ENCODE measurements around the gene DOC2A. TPM values are rescaled to one million over a fixed set of nuclear protein-coding genes. Genes with fewer than 3 reads are reported as not detected.

DOC2A gene
- total and polyA plus RNA-seq, 12 donors, result 0.35 to 33.0 (median 3.0) TPM; not detected in 1

GRCh38 chr16:29968205-29968604 is 42.6 kb downstream of the DOC2A start:
- H3K4me1 ChIP-seq (replicated peaks in 1 of 2), result peaks cover 2 to 38% of the 10 kb centered on the region in 2 donors
- H3K36me3 ChIP-seq (replicated peaks in 1 of 2), result peaks cover 0 to 37% of the 10 kb centered on the region in 2 donors
- no peak for DNase-seq
- H3K27me3 ChIP-seq, result no peaks in the 10 kb centered on the region
- no peaks in the 10 kb centered on the region for H3K9me3 ChIP-seq (replicated peaks in 1 of 3)
- TF ChIP-seq, protein P1, sequence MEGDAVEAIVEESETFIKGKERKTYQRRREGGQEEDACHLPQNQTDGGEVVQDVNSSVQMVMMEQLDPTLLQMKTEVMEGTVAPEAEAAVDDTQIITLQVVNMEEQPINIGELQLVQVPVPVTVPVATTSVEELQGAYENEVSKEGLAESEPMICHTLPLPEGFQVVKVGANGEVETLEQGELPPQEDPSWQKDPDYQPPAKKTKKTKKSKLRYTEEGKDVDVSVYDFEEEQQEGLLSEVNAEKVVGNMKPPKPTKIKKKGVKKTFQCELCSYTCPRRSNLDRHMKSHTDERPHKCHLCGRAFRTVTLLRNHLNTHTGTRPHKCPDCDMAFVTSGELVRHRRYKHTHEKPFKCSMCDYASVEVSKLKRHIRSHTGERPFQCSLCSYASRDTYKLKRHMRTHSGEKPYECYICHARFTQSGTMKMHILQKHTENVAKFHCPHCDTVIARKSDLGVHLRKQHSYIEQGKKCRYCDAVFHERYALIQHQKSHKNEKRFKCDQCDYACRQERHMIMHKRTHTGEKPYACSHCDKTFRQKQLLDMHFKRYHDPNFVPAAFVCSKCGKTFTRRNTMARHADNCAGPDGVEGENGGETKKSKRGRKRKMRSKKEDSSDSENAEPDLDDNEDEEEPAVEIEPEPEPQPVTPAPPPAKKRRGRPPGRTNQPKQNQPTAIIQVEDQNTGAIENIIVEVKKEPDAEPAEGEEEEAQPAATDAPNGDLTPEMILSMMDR (IDR thresholded peaks at IDR 0.05), result no peak
- TF ChIP-seq POLR2A (IDR thresholded peaks at IDR 0.05), result no peak
- no peak overlapping the region for H3K4me3 ChIP-seq
- H3K27ac ChIP-seq, result no peak overlapping the region
- WGBS, 4 donors, result 84 to 88% (median 86%) methylated on average over 3 to 4 of the region's 4 CpGs
- intact Hi-C loops (cut with DNase I), result no loop called here

DNA sequence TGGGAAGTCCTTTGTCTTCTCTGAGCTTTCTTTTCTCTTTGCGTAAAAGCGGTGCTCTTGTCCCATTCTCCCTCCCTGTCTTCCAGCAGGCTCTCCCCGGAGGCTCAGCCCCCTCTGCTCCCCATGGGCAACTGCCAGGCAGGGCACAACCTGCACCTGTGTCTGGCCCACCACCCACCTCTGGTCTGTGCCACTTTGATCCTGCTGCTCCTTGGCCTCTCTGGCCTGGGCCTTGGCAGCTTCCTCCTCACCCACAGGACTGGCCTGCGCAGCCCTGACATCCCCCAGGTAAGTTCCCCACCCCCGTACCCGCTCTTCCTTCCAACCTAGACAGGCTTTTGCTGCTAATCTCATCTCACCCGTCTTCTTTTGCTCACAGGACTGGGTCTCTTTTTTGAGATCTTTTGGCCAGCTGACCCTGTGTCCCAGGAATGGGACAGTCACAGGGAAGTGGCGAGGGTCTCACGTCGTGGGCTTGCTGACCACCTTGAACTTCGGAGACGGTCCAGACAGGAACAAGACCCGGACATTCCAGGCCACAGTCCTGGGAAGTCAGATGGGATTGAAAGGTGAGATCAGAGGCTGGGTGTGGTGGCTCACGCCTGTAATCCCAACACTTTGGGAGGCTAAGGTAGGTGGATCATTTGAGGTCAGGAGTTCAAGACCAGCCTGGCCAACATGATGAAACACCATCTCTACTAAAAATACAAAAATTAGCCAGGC is 47.6 kb downstream of the DOC2A start:
- Histone ChIP-seq H3K27ac (peak overlapping the region; percentile 83 to 99 (median 92)), H3K36me3 (replicated peaks in 1 of 2) (peaks cover 0 to 4% of the 10 kb centered on the region in 2 donors), H3K27me3 (no peaks in the 10 kb centered on the region), H3K9me3 (replicated peaks in 1 of 3) (no peaks in the 10 kb centered on the region), H3K4me1 (replicated peaks in 1 of 2) (peaks cover 10 to 48% of the 10 kb centered on the region in 2 donors), H3K4me3 (peak overlapping the region in 2 of 4 donors; percentile 52 to 93)
- intact Hi-C loops (cut with DNase I), result no loop called here
- peak in 1 of 7 donors; percentile 30 for DNase-seq
- WGBS, 4 donors, result 67 to 76% (median 70%) methylated on average over 10 to 14 of the region's 14 CpGs
- TF ChIP-seq POLR2A (IDR thresholded peaks at IDR 0.05), result no peak
- TF ChIP-seq, protein P1 (IDR thresholded peaks at IDR 0.05), result no peak

DNA sequence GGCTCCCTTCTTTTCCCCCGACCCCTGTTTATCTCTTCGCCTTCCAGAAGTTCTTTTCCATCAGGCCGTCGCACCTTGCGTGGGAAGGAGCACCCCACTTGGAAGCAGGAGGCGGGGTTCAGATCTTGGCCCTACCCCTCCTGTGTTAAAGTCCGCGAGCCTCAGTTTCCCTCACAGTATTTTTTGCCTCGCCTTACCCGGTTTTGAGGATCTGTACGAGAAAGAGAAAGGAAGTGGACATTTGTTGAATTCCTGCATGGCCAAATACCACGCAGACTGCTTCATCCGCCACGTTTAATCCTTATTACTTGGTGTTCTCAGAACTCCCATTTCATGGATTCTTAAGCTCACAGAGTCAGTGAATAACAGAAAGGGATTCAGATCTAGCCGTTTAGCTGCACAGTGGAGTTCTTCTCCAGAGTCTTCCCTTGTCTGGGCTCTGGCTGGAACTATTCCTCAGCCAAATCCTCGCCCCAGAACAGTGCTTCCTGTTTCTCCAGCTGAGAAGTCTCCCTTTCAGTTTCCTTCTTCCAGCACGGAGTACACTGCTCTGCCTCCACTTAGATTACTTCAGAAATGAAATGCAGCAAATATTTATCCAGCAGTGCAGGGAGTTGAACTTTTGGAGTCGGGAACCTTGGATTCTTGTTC is 48.4 kb downstream of the DOC2A start:
- Histone ChIP-seq H3K27me3 (no peaks in the 10 kb centered on the region), H3K27ac (peak overlapping the region; percentile 83 to 99 (median 92)), H3K9me3 (replicated peaks in 1 of 3) (no peaks in the 10 kb centered on the region), H3K36me3 (replicated peaks in 1 of 2) (no peaks in the 10 kb centered on the region), H3K4me1 (replicated peaks in 1 of 2) (peaks cover 10 to 48% of the 10 kb centered on the region in 2 donors), H3K4me3 (peak overlapping the region; percentile 11 to 93 (median 40))
- peak in 1 of 2 donors; percentile 39 for TF ChIP-seq POLR2A (IDR thresholded peaks at IDR 0.05)
- TF ChIP-seq, protein P1 (IDR thresholded peaks at IDR 0.05), result no peak
- intact Hi-C loops (cut with DNase I), result no loop called here
- 1 to 4% (median 2%) methylated on average over 18 of the region's 18 CpGs for WGBS, 4 donors
- peak in 3 of 7 donors; percentile 31 to 69 (median 50) for DNase-seq

DNA sequence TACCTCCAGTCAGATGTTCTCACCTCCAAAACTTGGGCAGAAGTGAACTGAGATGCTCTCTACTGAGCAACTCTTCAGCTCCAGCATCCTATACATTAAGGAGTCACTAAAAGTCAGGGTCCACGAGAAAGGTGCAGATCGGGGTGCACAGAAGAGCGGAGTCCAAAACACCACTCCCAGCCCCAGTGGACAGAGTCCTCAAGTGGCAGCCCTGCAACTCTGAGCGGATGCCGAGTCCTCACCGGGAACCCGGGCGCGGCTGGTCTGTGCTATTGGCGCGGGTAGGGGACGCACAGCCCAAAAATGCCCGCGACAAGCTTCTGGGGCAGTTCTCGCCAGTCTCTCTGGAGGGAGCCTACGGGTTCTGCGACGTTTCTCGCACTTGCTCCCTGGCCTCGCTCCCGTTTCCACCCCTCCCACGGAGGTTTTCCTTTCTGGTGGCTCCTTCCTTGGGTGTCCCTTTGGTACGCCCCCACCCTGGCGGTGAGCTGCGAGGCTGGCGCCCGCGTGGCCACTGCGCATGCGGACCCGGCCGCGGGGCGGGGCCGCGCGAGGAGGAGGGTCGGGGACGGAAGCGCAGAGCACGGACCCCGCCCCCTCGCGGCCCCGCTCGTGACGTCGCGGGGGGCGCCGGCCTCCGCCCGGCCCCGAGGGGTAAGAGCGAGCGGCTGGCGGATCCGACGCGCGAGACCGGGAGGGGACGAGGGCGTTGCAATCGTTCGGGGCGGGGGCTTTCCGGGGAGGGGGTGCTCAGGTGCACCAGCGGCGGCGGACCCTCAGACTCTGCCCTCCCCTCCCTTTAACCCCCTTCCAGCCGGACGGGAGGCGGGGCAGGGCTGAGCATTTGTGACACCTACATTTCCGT is 49.1 kb downstream of the DOC2A start, which contains the start of gene TMEM219:
TMEM219 (plus strand) TSS at position 601 of the 865 bp plus-strand sequence. CDS start 1,065 bp downstream, outside the sequence.
- peak within 1 kb of the TSS; percentile 83 to 99 (median 92) for H3K27ac ChIP-seq
- peak within 1 kb of the TSS; percentile 11 to 93 (median 40) for H3K4me3 ChIP-seq
- 0 to 1% (median 0%) methylated on average over 18 to 75 of the region's 75 CpGs for WGBS, 4 donors
- peak; percentile 33 to 61 for TF ChIP-seq POLR2A (IDR thresholded peaks at IDR 0.05)
- TF ChIP-seq, protein P1 (IDR thresholded peaks at IDR 0.05), result peak; percentile 9 to 83 (median 64)
- DNase-seq, result peak; percentile 87 to 96 (median 93)
- no peaks in the 10 kb centered on the region for H3K9me3 ChIP-seq (replicated peaks in 1 of 3)
- intact Hi-C loops (cut with DNase I), result no loop called here
- no peaks in the 10 kb centered on the region for H3K27me3 ChIP-seq
- H3K36me3 ChIP-seq (replicated peaks in 1 of 2), result no peaks in the 10 kb centered on the region
- H3K4me1 ChIP-seq (replicated peaks in 1 of 2), result peaks cover 10 to 42% of the 10 kb centered on the region in 2 donors

Measured in adrenal gland (tissue), 12 donors.